CD14-positive monocyte (primary cell): Measurements from ENCODE around the gene KRTAP4-7. TPM values are rescaled to one million over a fixed set of nuclear protein-coding genes. Genes with fewer than 3 reads are reported as not detected.

Experiments used
- DNase-seq, 3 donors: peaks; one replicate each; pipeline ENCODE4 v3.0.0-alpha.2; 2011 to 2022
- H2AFZ ChIP-seq: 2 replicates; pipeline ENCODE4 v1.6.0; 2012; ENCODE audit warnings: mild to moderate bottlenecking, low read depth, low read length, inconsistent platforms; ENCODE audit not compliant: insufficient read depth, poor library complexity, severe bottlenecking
- H3K27ac ChIP-seq, 2 donors: 1 replicate in 1 of 2; 2 replicates in 1 of 2; pipeline ENCODE4 v1.5.1; 2012 to 2013; ENCODE audit warnings: low read length in 2 of 2, control low read depth in 1 of 2, inconsistent platforms in 1 of 2, low read depth in 1 of 2, mild to moderate bottlenecking in 1 of 2
- H3K27me3 ChIP-seq, 2 donors: one replicate each; pipeline versions ENCODE4 v1.6.0 to v1.6.1; 2011 to 2013; ENCODE audit warnings: low read length in 2 of 2; ENCODE audit not compliant: control insufficient read depth in 2 of 2, insufficient read depth in 2 of 2
- H3K36me3 ChIP-seq, 2 donors: replicated peaks in 1 of 2; 1 replicate in 1 of 2; 2 replicates in 1 of 2; pipeline versions ENCODE4 v1.5.1 to v1.6.1; 2012 to 2013; ENCODE audit warnings: low read length in 2 of 2, control low read depth in 1 of 2, inconsistent platforms in 1 of 2, mild to moderate bottlenecking in 1 of 2; ENCODE audit not compliant: insufficient read depth in 2 of 2, control insufficient read depth in 1 of 2
- H3K4me1 ChIP-seq, 2 donors: 1 replicate in 1 of 2; 2 replicates in 1 of 2; pipeline versions ENCODE4 v1.5.1 to v1.6.1; 2012 to 2013; ENCODE audit warnings: low read length in 2 of 2, control low read depth in 1 of 2, inconsistent platforms in 1 of 2, mild to moderate bottlenecking in 1 of 2, moderate library complexity in 1 of 2; ENCODE audit not compliant: insufficient read depth in 2 of 2, control insufficient read depth in 1 of 2
- H3K4me2 ChIP-seq: replicated peaks from 2 replicates; pipeline ENCODE3; 2012; ENCODE audit warnings: low read length, moderate library complexity, mild to moderate bottlenecking; ENCODE audit not compliant: poor library complexity, severe bottlenecking; ENCODE audit errors: extremely low read depth
- H3K4me3 ChIP-seq, 3 experiments: fragments of 200-600 bp in 1 of 3; sonication (generic) in 1 of 3; replicated peaks in 1 of 3; 1 replicate in 2 of 3; 2 replicates in 1 of 3; pipeline ENCODE4 v1.5.1; 2011 to 2013; ENCODE audit warnings: low read length in 3 of 3, mild to moderate bottlenecking in 3 of 3, control low read depth in 2 of 3, low read depth in 2 of 3, inconsistent platforms in 1 of 3, moderate library complexity in 1 of 3
- H3K79me2 ChIP-seq: 2 replicates; pipeline ENCODE4 v1.6.0; 2012; ENCODE audit warnings: mild to moderate bottlenecking, control low read depth, inconsistent platforms, low read length, moderate library complexity; ENCODE audit not compliant: insufficient read depth
- H3K9ac ChIP-seq: 2 replicates; pipeline ENCODE4 v1.6.0; 2017; ENCODE audit warnings: low read length, mild to moderate bottlenecking; ENCODE audit not compliant: insufficient read depth, poor library complexity, severe bottlenecking
- H3K9me3 ChIP-seq, 2 donors: replicated peaks in 1 of 2; 1 replicate in 1 of 2; 2 replicates in 1 of 2; pipeline versions ENCODE4 v1.5.1 to v1.6.1; 2012 to 2013; ENCODE audit warnings: low read length in 2 of 2, control low read depth in 1 of 2; ENCODE audit not compliant: control insufficient read depth in 1 of 2, insufficient read depth in 1 of 2
- H4K20me1 ChIP-seq: 2 replicates; pipeline ENCODE4 v1.6.0; 2012; ENCODE audit warnings: mild to moderate bottlenecking, low read length, control low read depth, moderate library complexity; ENCODE audit not compliant: insufficient read depth
- H3K27ac Mint-ChIP-seq, 7 donors: one replicate each; pipeline ENCODE4 v1.8.0; 2020; ENCODE audit warnings: mild to moderate bottlenecking in 7 of 7, mixed read lengths in 7 of 7, moderate library complexity in 6 of 7, inconsistent platforms in 2 of 7
- H3K27me3 Mint-ChIP-seq, 3 donors: one replicate each; pipeline ENCODE4 v1.8.0; 2021 to 2022; ENCODE audit warnings: low read depth in 3 of 3, mild to moderate bottlenecking in 3 of 3, mixed read lengths in 3 of 3, moderate library complexity in 3 of 3, inconsistent platforms in 1 of 3
- H3K36me3 Mint-ChIP-seq, 2 donors: one replicate each; pipeline ENCODE4 v1.8.0; 2020; ENCODE audit warnings: mixed read lengths in 2 of 2, inconsistent platforms in 1 of 2, mild to moderate bottlenecking in 1 of 2
- H3K4me1 Mint-ChIP-seq: one replicate; pipeline ENCODE4 v1.8.0; 2020; ENCODE audit warnings: mild to moderate bottlenecking, mixed read lengths
- H3K4me3 Mint-ChIP-seq, 2 donors: one replicate each; pipeline ENCODE4 v1.8.0; 2020; ENCODE audit warnings: mild to moderate bottlenecking in 2 of 2, mixed read lengths in 2 of 2, moderate library complexity in 1 of 2
- H3K9me3 Mint-ChIP-seq, 7 donors: one replicate each; pipeline ENCODE4 v1.8.0; 2020 to 2022; ENCODE audit warnings: mixed read lengths in 7 of 7, mild to moderate bottlenecking in 6 of 7, moderate library complexity in 6 of 7, inconsistent platforms in 2 of 7
- WGBS: methylation state at CpG from one replicate; pipeline ENCODE4 v1.1.5; 2013; ENCODE audit warnings: missing lambda C conversion rate; ENCODE audit not compliant: insufficient coverage; 5-methylcytosine and 5-hydroxymethylcytosine counted together
- intact Hi-C, 2 donors: fragments of 100-400 bp; cut with micrococcal nuclease; formaldehyde crosslinking; loops; one replicate each; pipeline versions ENCODE4 v1.15.0 to v1.15.1; 2023
- polyA plus RNA-seq, 3 donors: library from polyadenylated mRNA; depleted of rRNA in 1 of 3; unstranded in 2 of 3; stranded (reverse) in 1 of 3; fragments of 300-500 nt in 2 of 3; fragments of >200 nt in 1 of 3; fragmentation: Illumina TruSeq in 2 of 3; gene quantifications; 1 replicate in 2 of 3; 2 replicates in 1 of 3; pipeline ENCODE4 v1.2.3, GENCODE V29; 2012 to 2021
- TF ChIP-seq, protein P1 (sequence below): fragments of 200-600 bp; IDR thresholded peaks from one replicate; pipeline ENCODE4 v1.8.0; 2022; ENCODE audit warnings: antibody characterized with exemption, mild to moderate bottlenecking

Gene KRTAP4-7
- polyA plus RNA-seq, 3 donors = not detected

DNA sequence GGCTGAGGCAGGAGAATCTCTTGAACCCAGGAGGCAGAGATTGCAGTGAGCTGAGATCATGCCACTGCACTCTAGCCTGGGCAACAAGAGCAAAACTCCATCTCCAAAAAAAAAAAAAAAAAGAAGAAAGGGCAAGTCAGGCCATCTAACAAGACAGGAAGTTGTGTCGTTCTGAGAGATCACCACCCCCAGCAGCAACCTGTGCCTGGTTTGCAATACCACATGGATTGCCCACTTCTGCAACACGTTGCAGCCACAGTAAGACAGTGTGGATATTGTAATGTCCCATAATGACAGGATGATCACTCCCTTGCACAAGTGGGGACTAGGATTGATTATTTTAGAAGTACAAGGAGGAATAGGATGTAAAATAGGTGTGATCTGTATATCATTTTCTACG is 14.9 kb upstream of the KRTAP4-7 start:
- TF ChIP-seq, protein P1, sequence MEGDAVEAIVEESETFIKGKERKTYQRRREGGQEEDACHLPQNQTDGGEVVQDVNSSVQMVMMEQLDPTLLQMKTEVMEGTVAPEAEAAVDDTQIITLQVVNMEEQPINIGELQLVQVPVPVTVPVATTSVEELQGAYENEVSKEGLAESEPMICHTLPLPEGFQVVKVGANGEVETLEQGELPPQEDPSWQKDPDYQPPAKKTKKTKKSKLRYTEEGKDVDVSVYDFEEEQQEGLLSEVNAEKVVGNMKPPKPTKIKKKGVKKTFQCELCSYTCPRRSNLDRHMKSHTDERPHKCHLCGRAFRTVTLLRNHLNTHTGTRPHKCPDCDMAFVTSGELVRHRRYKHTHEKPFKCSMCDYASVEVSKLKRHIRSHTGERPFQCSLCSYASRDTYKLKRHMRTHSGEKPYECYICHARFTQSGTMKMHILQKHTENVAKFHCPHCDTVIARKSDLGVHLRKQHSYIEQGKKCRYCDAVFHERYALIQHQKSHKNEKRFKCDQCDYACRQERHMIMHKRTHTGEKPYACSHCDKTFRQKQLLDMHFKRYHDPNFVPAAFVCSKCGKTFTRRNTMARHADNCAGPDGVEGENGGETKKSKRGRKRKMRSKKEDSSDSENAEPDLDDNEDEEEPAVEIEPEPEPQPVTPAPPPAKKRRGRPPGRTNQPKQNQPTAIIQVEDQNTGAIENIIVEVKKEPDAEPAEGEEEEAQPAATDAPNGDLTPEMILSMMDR = no peak
- H3K27ac Mint-ChIP-seq = no peak overlapping the region
- H3K4me3 Mint-ChIP-seq = no peak overlapping the region
- intact Hi-C loops = no loop called here
- Histone ChIP-seq H4K20me1 (no peaks in the 10 kb centered on the region), H3K4me2 (no peak overlapping the region), H3K36me3 (no peaks in the 10 kb centered on the region), H3K4me1 (no peaks in the 10 kb centered on the region), H3K27me3 (no peaks in the 10 kb centered on the region), H2AFZ (no peak overlapping the region), H3K27ac (no peak overlapping the region), H3K79me2 (no peaks in the 10 kb centered on the region), H3K9me3 (no peaks in the 10 kb centered on the region), H3K4me3 (no peak overlapping the region), H3K9ac (no peak overlapping the region)
- 100% methylated on average over 1 of the region's 3 CpGs for WGBS
- H3K36me3 Mint-ChIP-seq = no peaks in the 10 kb centered on the region
- DNase-seq = no peak
- no peaks in the 10 kb centered on the region for H3K27me3 Mint-ChIP-seq
- peaks cover 0 to 3% (median 0%) of the 10 kb centered on the region in 7 donors for H3K9me3 Mint-ChIP-seq
- H3K4me1 Mint-ChIP-seq = no peaks in the 10 kb centered on the region

DNA sequence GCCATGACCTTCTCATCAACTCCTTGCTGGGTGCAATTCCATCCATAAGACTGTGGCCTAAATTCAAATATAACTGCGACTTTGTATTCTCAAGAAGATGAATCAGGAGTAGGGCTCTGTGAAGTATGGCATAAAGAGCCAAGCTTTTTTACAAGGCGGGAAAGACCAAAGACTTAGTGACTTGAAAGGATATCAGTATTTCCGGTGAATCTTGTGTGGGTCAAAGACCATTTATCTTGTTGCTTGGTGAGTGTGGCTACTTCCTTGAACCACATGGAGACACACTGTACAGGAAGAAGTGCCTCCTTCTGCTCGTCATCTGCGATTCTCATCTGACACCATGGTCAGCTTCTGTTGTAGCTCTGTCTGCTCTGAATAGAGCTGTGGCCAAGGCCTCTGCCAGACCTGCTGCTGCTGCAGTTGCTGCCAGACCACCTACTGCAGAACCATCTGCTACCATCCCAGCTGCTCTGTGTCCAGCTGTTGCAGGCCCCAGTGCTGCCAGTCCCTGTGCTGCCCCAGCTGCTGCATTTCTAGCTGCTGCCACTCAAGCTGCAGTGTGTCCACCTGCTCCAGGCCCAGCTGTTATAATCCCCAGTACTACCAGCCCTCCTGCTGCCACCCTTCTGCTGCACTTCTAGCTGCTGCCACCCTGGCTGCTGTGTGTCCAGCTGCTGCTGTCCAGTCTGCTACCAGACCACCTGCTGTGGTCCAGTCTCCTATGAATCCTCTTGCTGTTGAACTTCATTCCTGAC is 12.2 kb upstream of the KRTAP4-7 start:
- 83% methylated on average over 5 of the region's 5 CpGs for WGBS
- peaks cover 0 to 5% (median 2%) of the 10 kb centered on the region in 3 donors for H3K27me3 Mint-ChIP-seq
- no peak overlapping the region for H3K27ac ChIP-seq
- H3K4me1 Mint-ChIP-seq = no peaks in the 10 kb centered on the region
- no peaks in the 10 kb centered on the region for H3K27me3 ChIP-seq
- H3K36me3 Mint-ChIP-seq = no peaks in the 10 kb centered on the region
- H3K9me3 Mint-ChIP-seq = peaks cover 0 to 8% (median 3%) of the 10 kb centered on the region in 7 donors
- no peaks in the 10 kb centered on the region for H3K79me2 ChIP-seq
- H4K20me1 ChIP-seq = no peaks in the 10 kb centered on the region
- TF ChIP-seq, protein P1 = no peak
- H3K4me3 ChIP-seq = no peak overlapping the region
- H3K4me3 Mint-ChIP-seq = no peak overlapping the region
- H3K36me3 ChIP-seq = no peaks in the 10 kb centered on the region
- H3K9me3 ChIP-seq = no peaks in the 10 kb centered on the region
- no peak overlapping the region for H3K4me2 ChIP-seq
- no peak for DNase-seq
- intact Hi-C loops = no loop called here
- no peak overlapping the region for H3K9ac ChIP-seq
- H3K4me1 ChIP-seq = no peaks in the 10 kb centered on the region
- H3K27ac Mint-ChIP-seq = peak overlapping the region in 1 of 7 donors; percentile 31
- no peak overlapping the region for H2AFZ ChIP-seq
